HepG2 (cell line): ENCODE results near the gene CD68. TPM values are rescaled to one million over a fixed set of nuclear protein-coding genes. Genes with fewer than 3 reads are reported as not detected.

ENCODE experiments used
- ARNT2 ChIP-seq: sonication (generic); formaldehyde crosslinking; IDR thresholded peaks from 2 replicates; pipeline ENCODE4 v1.8.0; 2022; ENCODE audit warnings: mild to moderate bottlenecking, low read depth, missing genetic modification reagents, moderate library complexity
- CREB1 ChIP-seq, 2 experiments: fragments of 450-650 bp in 1 of 2; IDR thresholded peaks; 2 replicates each; pipeline ENCODE4 v1.6.1; 2016 to 2017; ENCODE audit warnings: control low read depth in 1 of 2, mild to moderate bottlenecking in 1 of 2, missing compliant biosample characterization in 1 of 2, missing genetic modification characterization in 1 of 2
- DMAP1 ChIP-seq: IDR thresholded peaks from 2 replicates; pipeline ENCODE4 v1.6.1; 2016
- EED ChIP-seq: sonication (generic); formaldehyde crosslinking; IDR thresholded peaks from 2 replicates; pipeline ENCODE4 v1.5.0; 2020; ENCODE audit warnings: mild to moderate bottlenecking, missing genetic modification reagents
- EHMT2 ChIP-seq: fragments of 200-600 bp; sonication (generic); IDR thresholded peaks from 2 replicates; pipeline ENCODE4 v1.7.0; 2017; ENCODE audit warnings: antibody characterized with exemption, low read depth, low read length, borderline replicate concordance
- FOSL2 ChIP-seq: sonication (generic); formaldehyde crosslinking; IDR thresholded peaks from 2 replicates; pipeline ENCODE4 v1.4.0; 2020; ENCODE audit warnings: missing genetic modification reagents
- MED13 ChIP-seq: sonication (generic); formaldehyde crosslinking; IDR thresholded peaks from 2 replicates; pipeline ENCODE4 v1.5.0; 2020; ENCODE audit warnings: missing genetic modification reagents
- NFIB ChIP-seq: sonication (generic); formaldehyde crosslinking; IDR thresholded peaks from 2 replicates; pipeline ENCODE4 v1.9.0; 2021; ENCODE audit warnings: missing genetic modification reagents, mild to moderate bottlenecking, borderline replicate concordance
- NFKBIZ ChIP-seq: IDR thresholded peaks from 2 replicates; pipeline ENCODE4 v1.6.1; 2018; ENCODE audit warnings: missing genetic modification reagents, missing compliant biosample characterization
- NR2F6 ChIP-seq, 2 experiments: IDR thresholded peaks; 2 replicates each; pipeline ENCODE4 v1.6.1; 2016; ENCODE audit warnings: antibody characterized with exemption in 1 of 2, mild to moderate bottlenecking in 1 of 2
- PAWR ChIP-seq: sonication (generic); formaldehyde crosslinking; IDR thresholded peaks from 2 replicates; pipeline ENCODE4 v1.4.0; 2020; ENCODE audit warnings: missing genetic modification reagents, mild to moderate bottlenecking, borderline replicate concordance
- TCF7L2 ChIP-seq: IDR thresholded peaks from 2 replicates; pipeline ENCODE4 v1.6.1; 2011; ENCODE audit warnings: mild to moderate bottlenecking, low read depth, low read length, moderate library complexity
- ZBTB21 ChIP-seq: sonication (generic); formaldehyde crosslinking; IDR thresholded peaks from 2 replicates; pipeline ENCODE4 v1.4.0; 2020; ENCODE audit warnings: missing genetic modification reagents
- ZNF30 ChIP-seq: sonication (generic); formaldehyde crosslinking; IDR thresholded peaks from 2 replicates; pipeline ENCODE4 v1.5.0; 2020; ENCODE audit warnings: mild to moderate bottlenecking, missing genetic modification reagents
- ZNF546 ChIP-seq: sonication (generic); formaldehyde crosslinking; conservative IDR thresholded peaks from 2 replicates; pipeline ENCODE4 v1.8.1; 2023; ENCODE audit warnings: mild to moderate bottlenecking, missing genetic modification reagents
- ZNF7 ChIP-seq: IDR thresholded peaks from 2 replicates; pipeline ENCODE4 v1.6.1; 2016; ENCODE audit warnings: missing biosample characterization, missing genetic modification reagents
- ZNF761 ChIP-seq: sonication (generic); formaldehyde crosslinking; conservative IDR thresholded peaks from 2 replicates; pipeline ENCODE4 v1.4.0; 2020; ENCODE audit warnings: mild to moderate bottlenecking, missing genetic modification reagents
- ZSCAN12 ChIP-seq: sonication (generic); formaldehyde crosslinking; IDR thresholded peaks from 2 replicates; pipeline ENCODE4 v1.9.0; 2021; ENCODE audit warnings: mild to moderate bottlenecking, missing genetic modification reagents
- ZSCAN21 ChIP-seq: sonication (generic); formaldehyde crosslinking; IDR thresholded peaks from 2 replicates; pipeline ENCODE4 v1.8.0; 2022; ENCODE audit warnings: mild to moderate bottlenecking, missing genetic modification reagents, moderate library complexity, borderline replicate concordance
- polyA plus RNA-seq, 8 experiments: library from polyadenylated mRNA; depleted of rRNA in 3 of 8; stranded (reverse) in 7 of 8; unstranded in 1 of 8; fragments of >200 nt; fragmentation: Illumina TruSeq in 4 of 8; extraction: Trizol in 4 of 8; gene quantifications; 2 replicates each; pipeline versions ENCODE4 v1.2.1 to v1.2.3, GENCODE V29; 2011 to 2016; ENCODE audit warnings: low read depth in 4 of 8, missing spikeins in 1 of 8, mixed read lengths in 1 of 8; ENCODE audit not compliant: insufficient read depth in 1 of 8
- total RNA-seq, 5 experiments: library from RNA; depleted of rRNA; stranded (reverse); fragments of >200 nt; fragmentation: Illumina TruSeq; extraction: Trizol; gene quantifications; 2 replicates each; pipeline ENCODE4 v1.2.3, GENCODE V29; 2016; ENCODE audit warnings: low read depth in 1 of 5
- TF ChIP-seq, protein P1 (sequence below): sonication (generic); formaldehyde crosslinking; IDR thresholded peaks from 2 replicates; pipeline ENCODE4 v1.4.0; 2020; ENCODE audit warnings: mild to moderate bottlenecking, missing genetic modification reagents, borderline replicate concordance
- TF ChIP-seq, protein P2 (sequence below): sonication (generic); formaldehyde crosslinking; IDR thresholded peaks from 2 replicates; pipeline ENCODE4 v1.4.0; 2020; ENCODE audit warnings: missing genetic modification reagents
- TF ChIP-seq, protein P3 (sequence below): sonication (generic); formaldehyde crosslinking; IDR thresholded peaks from 2 replicates; pipeline ENCODE4 v1.4.0; 2020; ENCODE audit warnings: mild to moderate bottlenecking, missing genetic modification reagents
- TF ChIP-seq, protein P4 (sequence below): sonication (generic); formaldehyde crosslinking; IDR thresholded peaks from 2 replicates; pipeline ENCODE4 v1.8.0; 2022; ENCODE audit warnings: missing genetic modification reagents, mild to moderate bottlenecking, inconsistent platforms, borderline replicate concordance
- TF ChIP-seq, protein P5 (sequence below): sonication (generic); formaldehyde crosslinking; IDR thresholded peaks from 2 replicates; pipeline ENCODE4 v1.8.1; 2022; ENCODE audit warnings: low read depth, mild to moderate bottlenecking, missing genetic modification reagents

The CD68 gene
- total and polyA plus RNA-seq, 2 of the 13 experiments (the other 11 are each of a cell fraction or from before 2014, with no cell fraction given) = 10.3 to 104 TPM

DNA sequence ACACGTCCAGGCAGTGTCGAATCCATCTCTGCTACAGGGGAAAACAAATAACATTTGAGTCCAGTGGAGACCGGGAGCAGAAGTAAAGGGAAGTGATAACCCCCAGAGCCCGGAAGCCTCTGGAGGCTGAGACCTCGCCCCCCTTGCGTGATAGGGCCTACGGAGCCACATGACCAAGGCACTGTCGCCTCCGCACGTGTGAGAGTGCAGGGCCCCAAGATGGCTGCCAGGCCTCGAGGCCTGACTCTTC, 7.2 kb upstream of the CD68 start (continued):
- no peak for TF ChIP-seq NR2F6 (IDR thresholded peaks at IDR 0.05)
- TF ChIP-seq NR2F6 (CRISPR knock-in tag; IDR thresholded peaks at IDR 0.05) = peak; percentile 66; the same call in 1 of the 2 replicates
- TF ChIP-seq, protein P1, sequence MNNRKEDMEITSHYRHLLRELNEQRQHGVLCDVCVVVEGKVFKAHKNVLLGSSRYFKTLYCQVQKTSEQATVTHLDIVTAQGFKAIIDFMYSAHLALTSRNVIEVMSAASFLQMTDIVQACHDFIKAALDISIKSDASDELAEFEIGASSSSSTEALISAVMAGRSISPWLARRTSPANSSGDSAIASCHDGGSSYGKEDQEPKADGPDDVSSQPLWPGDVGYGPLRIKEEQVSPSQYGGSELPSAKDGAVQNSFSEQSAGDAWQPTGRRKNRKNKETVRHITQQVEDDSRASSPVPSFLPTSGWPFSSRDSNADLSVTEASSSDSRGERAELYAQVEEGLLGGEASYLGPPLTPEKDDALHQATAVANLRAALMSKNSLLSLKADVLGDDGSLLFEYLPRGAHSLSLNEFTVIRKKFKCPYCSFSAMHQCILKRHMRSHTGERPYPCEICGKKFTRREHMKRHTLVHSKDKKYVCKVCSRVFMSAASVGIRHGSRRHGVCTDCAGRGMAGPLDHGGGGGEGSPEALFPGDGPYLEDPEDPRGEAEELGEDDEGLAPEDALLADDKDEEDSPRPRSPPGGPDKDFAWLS (CRISPR knock-in tag) = no peak
- TF ChIP-seq, protein P2, sequence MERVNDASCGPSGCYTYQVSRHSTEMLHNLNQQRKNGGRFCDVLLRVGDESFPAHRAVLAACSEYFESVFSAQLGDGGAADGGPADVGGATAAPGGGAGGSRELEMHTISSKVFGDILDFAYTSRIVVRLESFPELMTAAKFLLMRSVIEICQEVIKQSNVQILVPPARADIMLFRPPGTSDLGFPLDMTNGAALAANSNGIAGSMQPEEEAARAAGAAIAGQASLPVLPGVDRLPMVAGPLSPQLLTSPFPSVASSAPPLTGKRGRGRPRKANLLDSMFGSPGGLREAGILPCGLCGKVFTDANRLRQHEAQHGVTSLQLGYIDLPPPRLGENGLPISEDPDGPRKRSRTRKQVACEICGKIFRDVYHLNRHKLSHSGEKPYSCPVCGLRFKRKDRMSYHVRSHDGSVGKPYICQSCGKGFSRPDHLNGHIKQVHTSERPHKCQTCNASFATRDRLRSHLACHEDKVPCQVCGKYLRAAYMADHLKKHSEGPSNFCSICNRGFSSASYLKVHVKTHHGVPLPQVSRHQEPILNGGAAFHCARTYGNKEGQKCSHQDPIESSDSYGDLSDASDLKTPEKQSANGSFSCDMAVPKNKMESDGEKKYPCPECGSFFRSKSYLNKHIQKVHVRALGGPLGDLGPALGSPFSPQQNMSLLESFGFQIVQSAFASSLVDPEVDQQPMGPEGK (CRISPR knock-in tag) = peak; percentile 41; the same call in 1 of the 2 replicates
- no peak for TF ChIP-seq EHMT2
- TF ChIP-seq ZSCAN12 (CRISPR knock-in tag) = no peak
- TF ChIP-seq MED13 (CRISPR knock-in tag) = peak; percentile 71; the same call in 1 of the 2 replicates
- TF ChIP-seq ZNF546 (CRISPR knock-in tag) = no peak
- no peak for TF ChIP-seq EED (CRISPR knock-in tag)
- no peak for TF ChIP-seq NFKBIZ (CRISPR knock-in tag)
- TF ChIP-seq NFIB (CRISPR knock-in tag) = no peak
- no peak for TF ChIP-seq ZNF761
- TF ChIP-seq PAWR (CRISPR knock-in tag) = no peak
- peak; percentile 69; the same call in 1 of the 2 replicates for TF ChIP-seq ARNT2 (CRISPR knock-in tag)
- TF ChIP-seq, protein P3, sequence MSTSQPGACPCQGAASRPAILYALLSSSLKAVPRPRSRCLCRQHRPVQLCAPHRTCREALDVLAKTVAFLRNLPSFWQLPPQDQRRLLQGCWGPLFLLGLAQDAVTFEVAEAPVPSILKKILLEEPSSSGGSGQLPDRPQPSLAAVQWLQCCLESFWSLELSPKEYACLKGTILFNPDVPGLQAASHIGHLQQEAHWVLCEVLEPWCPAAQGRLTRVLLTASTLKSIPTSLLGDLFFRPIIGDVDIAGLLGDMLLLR (CRISPR knock-in tag) = peak; percentile 71; the same call in 1 of the 2 replicates
- no peak for TF ChIP-seq ZNF30 (CRISPR knock-in tag)
- TF ChIP-seq ZBTB21 (CRISPR knock-in tag) = peak; percentile 82; the same call in 1 of the 2 replicates
- TF ChIP-seq CREB1 (IDR thresholded peaks at IDR 0.05) = no peak
- TF ChIP-seq CREB1 (CRISPR knock-in tag; IDR thresholded peaks at IDR 0.05) = no peak
- TF ChIP-seq, protein P4, sequence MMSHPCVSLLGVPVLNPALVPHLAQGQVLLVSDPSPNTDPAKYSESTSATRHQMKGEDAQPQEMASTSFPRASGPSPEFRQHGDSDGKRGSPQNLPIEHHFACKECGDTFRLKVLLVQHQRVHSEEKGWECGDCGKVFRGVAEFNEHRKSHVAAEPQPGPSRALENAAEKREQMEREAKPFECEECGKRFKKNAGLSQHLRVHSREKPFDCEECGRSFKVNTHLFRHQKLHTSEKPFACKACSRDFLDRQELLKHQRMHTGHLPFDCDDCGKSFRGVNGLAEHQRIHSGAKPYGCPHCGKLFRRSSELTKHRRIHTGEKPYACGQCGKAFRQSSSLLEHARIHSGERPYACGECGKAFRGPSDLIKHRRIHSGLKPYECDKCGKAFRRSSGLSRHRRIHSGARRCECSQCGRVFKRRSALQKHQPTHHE (CRISPR knock-in tag) = no peak
- TF ChIP-seq, protein P5, sequence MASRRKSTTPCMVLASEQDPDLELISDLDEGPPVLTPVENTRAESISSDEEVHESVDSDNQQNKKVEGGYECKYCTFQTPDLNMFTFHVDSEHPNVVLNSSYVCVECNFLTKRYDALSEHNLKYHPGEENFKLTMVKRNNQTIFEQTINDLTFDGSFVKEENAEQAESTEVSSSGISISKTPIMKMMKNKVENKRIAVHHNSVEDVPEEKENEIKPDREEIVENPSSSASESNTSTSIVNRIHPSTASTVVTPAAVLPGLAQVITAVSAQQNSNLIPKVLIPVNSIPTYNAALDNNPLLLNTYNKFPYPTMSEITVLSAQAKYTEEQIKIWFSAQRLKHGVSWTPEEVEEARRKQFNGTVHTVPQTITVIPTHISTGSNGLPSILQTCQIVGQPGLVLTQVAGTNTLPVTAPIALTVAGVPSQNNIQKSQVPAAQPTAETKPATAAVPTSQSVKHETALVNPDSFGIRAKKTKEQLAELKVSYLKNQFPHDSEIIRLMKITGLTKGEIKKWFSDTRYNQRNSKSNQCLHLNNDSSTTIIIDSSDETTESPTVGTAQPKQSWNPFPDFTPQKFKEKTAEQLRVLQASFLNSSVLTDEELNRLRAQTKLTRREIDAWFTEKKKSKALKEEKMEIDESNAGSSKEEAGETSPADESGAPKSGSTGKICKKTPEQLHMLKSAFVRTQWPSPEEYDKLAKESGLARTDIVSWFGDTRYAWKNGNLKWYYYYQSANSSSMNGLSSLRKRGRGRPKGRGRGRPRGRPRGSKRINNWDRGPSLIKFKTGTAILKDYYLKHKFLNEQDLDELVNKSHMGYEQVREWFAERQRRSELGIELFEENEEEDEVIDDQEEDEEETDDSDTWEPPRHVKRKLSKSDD = peak; percentile 11; the same call in 1 of the 2 replicates
- TF ChIP-seq ZSCAN21 (CRISPR knock-in tag) = no peak
- peak; percentile 99 for TF ChIP-seq DMAP1
- peak; percentile 41; the same call in 1 of the 2 replicates for TF ChIP-seq FOSL2 (CRISPR knock-in tag)
- TF ChIP-seq ZNF7 (CRISPR knock-in tag) = no peak
- no peak for TF ChIP-seq TCF7L2
